SK-N-SH (cell line): ENCODE results near the gene HOMER3.

Experiments used
- CTCF ChIP-seq: fragments of 200-600 bp; sonication (generic); IDR thresholded peaks from 2 replicates; pipeline ENCODE4 v1.6.1; 2017; ENCODE audit warnings: antibody characterized with exemption, mild to moderate bottlenecking, moderate library complexity
- IRF3 ChIP-seq: fragments of 150-350 bp; IDR thresholded peaks from 2 replicates; pipeline ENCODE4 v1.6.1; 2016; ENCODE audit warnings: mild to moderate bottlenecking, low read depth, low read length

GRCh38 chr19:18910801-18911436, 30.1 kb downstream of the HOMER3 start:
- TF ChIP-seq CTCF (no peak), IRF3 (no peak)
